Measurements from ENCODE around the gene CPS1.
A peak's percentile ranks its signal among the peaks of the same experiment; 100 is the strongest.

CPS1 gene

DNA sequence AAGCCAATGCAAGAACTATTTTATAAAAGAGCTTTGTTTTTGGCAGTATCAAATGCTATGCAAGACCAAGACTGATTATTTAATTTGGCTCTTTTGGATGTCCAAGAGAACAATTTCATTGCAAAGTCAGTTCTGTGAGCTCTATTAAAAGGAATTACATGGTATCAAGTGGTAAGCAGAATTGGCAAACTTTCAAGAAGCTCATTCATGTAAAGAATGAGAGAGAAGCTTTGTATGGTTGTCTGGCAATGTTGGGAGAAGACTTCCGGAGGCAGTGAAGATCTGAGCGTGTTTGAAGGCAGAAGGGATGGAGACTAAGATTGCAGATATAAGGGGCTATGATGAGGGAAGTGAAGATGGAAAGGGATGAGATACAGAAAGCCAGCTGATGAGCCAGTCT is 49.6 kb downstream of the CPS1 start:
- H3K4me1 ChIP-seq (ENCODE audit: insufficient read depth, low read length), result no peaks in the 10 kb centered on the region
- WGBS, result 94% methylated on average over 2 of the region's 2 CpGs
- H3K9ac ChIP-seq (ENCODE audit: low read depth, low read length), result no peak overlapping the region
- no peak overlapping the region for H3K4me3 ChIP-seq (ENCODE audit: low read length)
- H3K36me3 ChIP-seq (ENCODE audit: insufficient read depth, low read length), result no peaks in the 10 kb centered on the region
- no peaks in the 10 kb centered on the region for H3K27me3 ChIP-seq (ENCODE audit: insufficient read depth, low read length)
- H3K9me3 ChIP-seq (ENCODE audit: insufficient read depth, low read depth, low read length), result no peaks in the 10 kb centered on the region
- H3K27ac ChIP-seq (ENCODE audit: low read depth, low read length), result no peak overlapping the region

DNA sequence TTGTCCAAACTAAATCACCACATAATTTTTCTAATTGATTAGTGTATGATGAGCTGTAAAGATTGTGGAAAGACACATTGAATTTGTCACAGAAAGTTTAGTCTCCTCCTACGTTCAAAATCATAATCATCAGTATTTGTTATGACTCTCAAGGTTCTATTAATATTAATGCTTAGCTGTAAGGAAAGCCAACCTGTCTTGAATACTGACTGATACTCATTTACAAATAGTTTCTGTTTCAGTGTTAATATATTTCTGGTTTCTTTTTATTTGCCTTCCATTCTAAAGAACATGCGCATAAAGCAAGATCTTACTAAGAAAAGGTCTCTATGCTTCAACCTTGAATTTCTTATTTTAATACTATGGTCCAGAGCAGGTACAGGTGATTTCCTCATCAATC is 55.1 kb downstream of the CPS1 start:
- Histone ChIP-seq H3K4me1 (ENCODE audit: insufficient read depth, low read length) (no peaks in the 10 kb centered on the region), H3K27ac (ENCODE audit: low read depth, low read length) (no peak overlapping the region), H3K4me3 (ENCODE audit: low read length) (no peak overlapping the region), H3K9ac (ENCODE audit: low read depth, low read length) (no peak overlapping the region), H3K36me3 (ENCODE audit: insufficient read depth, low read length) (no peaks in the 10 kb centered on the region), H3K27me3 (ENCODE audit: insufficient read depth, low read length) (no peaks in the 10 kb centered on the region), H3K9me3 (ENCODE audit: insufficient read depth, low read depth, low read length) (no peaks in the 10 kb centered on the region)
- WGBS, result no CpG with 5 or more reads among the region's 2 CpGs

DNA sequence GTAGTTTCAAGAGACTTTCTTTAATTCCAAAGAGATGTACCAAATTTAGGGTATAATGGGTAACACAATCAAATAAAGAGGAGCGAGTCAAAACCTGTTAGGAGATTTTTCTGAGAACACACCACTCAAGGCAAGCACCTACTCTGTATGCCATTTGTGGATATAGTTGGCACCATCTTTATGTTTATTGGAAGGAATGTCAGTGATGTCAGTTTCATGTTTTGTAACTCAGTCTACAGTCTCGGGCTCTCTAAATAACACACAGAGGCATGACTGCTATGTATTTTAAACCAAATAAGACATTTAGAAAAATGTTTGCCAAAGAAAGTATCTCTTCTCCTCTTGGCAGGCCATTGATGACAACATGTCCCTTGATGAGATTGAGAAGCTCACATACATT is 59.7 kb downstream of the CPS1 start:
- H3K27me3 ChIP-seq (ENCODE audit: insufficient read depth, low read length), result no peaks in the 10 kb centered on the region
- no peak overlapping the region for H3K9ac ChIP-seq (ENCODE audit: low read depth, low read length)
- 90% methylated on average over 2 of the region's 2 CpGs for WGBS
- peaks cover 10% of the 10 kb centered on the region for H3K4me1 ChIP-seq (ENCODE audit: insufficient read depth, low read length)
- H3K4me3 ChIP-seq (ENCODE audit: low read length), result no peak overlapping the region
- H3K27ac ChIP-seq (ENCODE audit: low read depth, low read length), result no peak overlapping the region
- no peaks in the 10 kb centered on the region for H3K36me3 ChIP-seq (ENCODE audit: insufficient read depth, low read length)
- H3K9me3 ChIP-seq (ENCODE audit: insufficient read depth, low read depth, low read length), result no peaks in the 10 kb centered on the region

DNA sequence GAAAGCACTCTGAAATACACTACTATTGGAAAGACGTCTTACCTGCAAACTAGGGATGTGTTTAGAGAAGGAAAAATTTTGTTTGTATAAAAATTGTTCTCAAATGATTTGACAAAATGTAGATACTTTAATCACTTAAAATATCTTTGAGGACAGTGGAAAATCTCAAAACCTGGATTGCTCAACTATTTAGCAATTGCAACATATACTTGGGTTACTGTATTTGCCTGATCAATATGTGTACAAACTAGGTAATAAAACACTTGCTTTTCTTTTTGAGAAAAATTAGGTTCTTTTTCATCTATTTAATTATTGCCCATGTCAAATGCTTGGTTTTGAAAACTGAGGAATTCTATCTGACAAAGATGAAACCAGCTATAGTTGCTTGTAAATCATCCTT is 60.9 kb downstream of the CPS1 start:
- no peak overlapping the region for H3K9ac ChIP-seq (ENCODE audit: low read depth, low read length)
- H3K9me3 ChIP-seq (ENCODE audit: insufficient read depth, low read depth, low read length), result no peaks in the 10 kb centered on the region
- no peaks in the 10 kb centered on the region for H3K27me3 ChIP-seq (ENCODE audit: insufficient read depth, low read length)
- H3K27ac ChIP-seq (ENCODE audit: low read depth, low read length), result no peak overlapping the region
- no CpG with 5 or more reads among the region's 1 CpG for WGBS
- H3K36me3 ChIP-seq (ENCODE audit: insufficient read depth, low read length), result no peaks in the 10 kb centered on the region
- no peak overlapping the region for H3K4me3 ChIP-seq (ENCODE audit: low read length)
- H3K4me1 ChIP-seq (ENCODE audit: insufficient read depth, low read length), result peaks cover 10% of the 10 kb centered on the region

DNA sequence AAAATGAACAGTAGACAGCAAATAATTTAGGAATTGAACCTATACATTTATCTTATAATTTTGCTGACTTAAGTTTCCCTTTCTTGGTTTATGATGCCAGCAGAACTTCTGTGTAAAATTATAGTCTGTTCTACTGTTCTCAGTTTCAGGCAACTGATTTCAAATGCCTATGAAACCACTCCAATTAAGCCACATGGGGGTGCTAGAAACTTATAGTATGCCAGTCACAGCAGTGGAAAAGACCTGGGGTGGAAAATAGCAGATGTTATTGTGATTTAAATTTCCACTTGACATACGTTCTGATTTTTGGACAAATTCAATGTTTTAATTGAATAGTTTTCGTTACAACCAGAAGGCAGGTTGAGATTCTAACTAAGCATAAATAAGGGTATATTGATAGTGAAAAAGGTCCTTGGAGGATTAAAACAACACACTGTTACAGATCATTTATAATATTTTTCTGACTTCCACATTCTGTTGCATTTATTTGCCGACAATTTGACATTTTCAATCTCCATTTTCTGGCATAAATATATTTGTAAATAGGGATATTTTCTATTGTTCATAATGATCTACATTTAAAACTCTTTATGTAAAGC is 61.4 kb downstream of the CPS1 start:
- no peak overlapping the region for H3K4me3 ChIP-seq (ENCODE audit: low read length)
- no peak overlapping the region for H3K9ac ChIP-seq (ENCODE audit: low read depth, low read length)
- no peaks in the 10 kb centered on the region for H3K27me3 ChIP-seq (ENCODE audit: insufficient read depth, low read length)
- H3K36me3 ChIP-seq (ENCODE audit: insufficient read depth, low read length), result no peaks in the 10 kb centered on the region
- peaks cover 10% of the 10 kb centered on the region for H3K4me1 ChIP-seq (ENCODE audit: insufficient read depth, low read length)
- 36% methylated on average over 3 of the region's 3 CpGs for WGBS
- no peak overlapping the region for H3K27ac ChIP-seq (ENCODE audit: low read depth, low read length)
- H3K9me3 ChIP-seq (ENCODE audit: insufficient read depth, low read depth, low read length), result no peaks in the 10 kb centered on the region

DNA sequence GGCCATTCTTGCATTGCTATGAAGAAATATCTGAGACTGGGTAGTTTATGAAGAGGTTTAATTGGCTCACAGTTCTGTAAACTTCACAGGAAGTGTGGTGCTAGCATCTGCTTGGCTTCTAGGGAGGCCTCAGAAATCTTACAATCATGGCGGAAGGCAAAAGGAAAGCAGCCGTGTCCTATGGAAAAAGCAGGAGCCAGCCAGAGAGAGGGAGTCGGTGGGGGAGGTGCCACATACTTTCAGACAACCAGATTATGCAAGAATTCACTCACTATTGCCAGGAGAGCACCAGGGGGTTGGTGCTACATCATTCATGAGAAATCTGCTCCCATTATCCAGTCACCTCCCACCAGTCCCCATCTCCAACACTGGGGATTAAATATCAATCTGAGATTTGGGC is 64.1 kb downstream of the CPS1 start:
- Histone ChIP-seq H3K9ac (ENCODE audit: low read depth, low read length) (no peak overlapping the region), H3K27ac (ENCODE audit: low read depth, low read length) (peak overlapping the region; percentile 43; the same call in 1 of the 2 replicates), H3K4me1 (ENCODE audit: insufficient read depth, low read length) (peaks cover 10% of the 10 kb centered on the region), H3K27me3 (ENCODE audit: insufficient read depth, low read length) (no peaks in the 10 kb centered on the region), H3K36me3 (ENCODE audit: insufficient read depth, low read length) (no peaks in the 10 kb centered on the region), H3K9me3 (ENCODE audit: insufficient read depth, low read depth, low read length) (no peaks in the 10 kb centered on the region), H3K4me3 (ENCODE audit: low read length) (no peak overlapping the region)
- 88% methylated on average over 2 of the region's 3 CpGs for WGBS

DNA sequence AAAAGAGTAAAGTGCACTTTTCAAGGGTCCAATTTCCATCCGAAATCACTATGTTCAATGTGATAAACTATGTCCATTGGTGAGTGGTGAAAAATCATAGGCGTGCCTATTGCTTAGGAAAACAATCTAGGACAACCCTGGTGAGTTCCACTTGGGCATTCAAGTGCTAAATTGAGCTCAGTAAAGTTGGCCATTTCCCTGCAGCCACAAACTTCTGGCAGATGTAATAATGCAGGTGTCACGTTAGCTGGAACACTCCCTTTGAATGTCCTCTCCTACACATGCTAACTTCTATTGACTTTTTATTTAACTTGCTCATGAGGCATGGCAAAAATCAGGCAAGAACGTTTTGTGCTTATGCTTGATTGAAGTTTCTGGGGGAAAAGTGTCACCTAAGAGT is 67.1 kb downstream of the CPS1 start:
- WGBS, result 75% methylated on average over 4 of the region's 4 CpGs
- Histone ChIP-seq H3K4me1 (ENCODE audit: insufficient read depth, low read length) (peaks cover 12% of the 10 kb centered on the region), H3K27me3 (ENCODE audit: insufficient read depth, low read length) (no peaks in the 10 kb centered on the region), H3K4me3 (ENCODE audit: low read length) (no peak overlapping the region), H3K9me3 (ENCODE audit: insufficient read depth, low read depth, low read length) (no peaks in the 10 kb centered on the region), H3K9ac (ENCODE audit: low read depth, low read length) (no peak overlapping the region), H3K36me3 (ENCODE audit: insufficient read depth, low read length) (no peaks in the 10 kb centered on the region), H3K27ac (ENCODE audit: low read depth, low read length) (no peak overlapping the region)

DNA sequence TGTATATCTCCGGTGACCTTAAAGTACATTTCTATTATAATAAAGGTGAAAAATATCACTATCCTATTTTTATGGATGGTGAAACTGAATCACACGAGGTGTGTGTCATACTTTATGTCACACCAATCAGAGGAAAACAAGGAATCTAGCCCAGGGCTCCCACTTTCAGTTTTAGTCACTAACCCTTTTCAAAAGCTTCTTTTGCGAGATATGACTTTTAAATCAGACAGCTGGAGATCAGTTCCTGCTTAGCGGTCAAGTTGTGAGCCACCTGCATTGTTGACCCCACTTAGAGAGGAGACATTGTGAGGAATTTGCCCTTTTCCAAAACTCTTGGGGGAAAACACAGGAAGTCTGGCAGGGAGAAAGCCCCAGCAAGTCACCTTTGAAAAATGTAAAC is 70.5 kb downstream of the CPS1 start:
- Histone ChIP-seq H3K27ac (ENCODE audit: low read depth, low read length) (no peak overlapping the region), H3K36me3 (ENCODE audit: insufficient read depth, low read length) (no peaks in the 10 kb centered on the region), H3K9me3 (ENCODE audit: insufficient read depth, low read depth, low read length) (no peaks in the 10 kb centered on the region), H3K27me3 (ENCODE audit: insufficient read depth, low read length) (no peaks in the 10 kb centered on the region), H3K9ac (ENCODE audit: low read depth, low read length) (no peak overlapping the region), H3K4me3 (ENCODE audit: low read length) (no peak overlapping the region), H3K4me1 (ENCODE audit: insufficient read depth, low read length) (peaks cover 5% of the 10 kb centered on the region; the same call in 1 of the 2 replicates)
- WGBS, result 75% methylated on average over 3 of the region's 4 CpGs

DNA sequence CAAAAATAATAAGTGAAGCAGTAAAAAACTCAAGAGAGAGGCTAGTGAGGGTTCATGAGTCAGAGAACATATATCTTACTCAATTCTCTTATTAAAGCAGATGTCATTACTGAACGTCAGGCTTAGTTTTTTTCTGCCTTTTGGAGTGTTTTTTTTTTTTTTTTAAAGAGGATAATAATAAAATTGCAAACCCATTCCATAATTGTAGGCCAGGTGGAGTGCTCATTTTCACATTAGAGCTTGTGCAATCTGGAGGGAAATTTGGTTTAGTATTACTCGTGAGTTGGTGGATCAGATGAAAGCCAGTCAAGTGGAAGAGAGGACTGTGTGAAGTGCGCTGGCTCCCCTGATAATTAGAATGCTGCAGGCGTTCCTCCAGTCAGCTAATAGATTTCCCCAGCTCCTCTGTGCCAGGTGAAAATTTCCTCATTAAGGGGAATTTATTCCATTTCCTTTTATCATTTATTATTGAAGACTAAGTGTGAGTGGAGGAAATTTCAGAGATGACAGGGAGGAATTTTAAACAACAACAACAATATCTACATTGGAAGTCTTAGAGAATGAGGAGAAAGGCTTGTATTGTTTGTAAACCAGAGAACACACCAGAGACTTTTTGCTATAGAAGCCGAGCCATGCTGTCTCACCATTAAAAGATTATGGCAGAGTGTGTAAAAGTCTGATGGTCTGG is 74.6 kb downstream of the CPS1 start:
- WGBS, result 80% methylated on average over 4 of the region's 5 CpGs
- Histone ChIP-seq H3K27me3 (ENCODE audit: insufficient read depth, low read length) (no peaks in the 10 kb centered on the region), H3K27ac (ENCODE audit: low read depth, low read length) (no peak overlapping the region), H3K9me3 (ENCODE audit: insufficient read depth, low read depth, low read length) (no peaks in the 10 kb centered on the region), H3K36me3 (ENCODE audit: insufficient read depth, low read length) (no peaks in the 10 kb centered on the region), H3K9ac (ENCODE audit: low read depth, low read length) (no peak overlapping the region), H3K4me1 (ENCODE audit: insufficient read depth, low read length) (peaks cover 5% of the 10 kb centered on the region; the same call in 1 of the 2 replicates), H3K4me3 (ENCODE audit: low read length) (no peak overlapping the region)

DNA sequence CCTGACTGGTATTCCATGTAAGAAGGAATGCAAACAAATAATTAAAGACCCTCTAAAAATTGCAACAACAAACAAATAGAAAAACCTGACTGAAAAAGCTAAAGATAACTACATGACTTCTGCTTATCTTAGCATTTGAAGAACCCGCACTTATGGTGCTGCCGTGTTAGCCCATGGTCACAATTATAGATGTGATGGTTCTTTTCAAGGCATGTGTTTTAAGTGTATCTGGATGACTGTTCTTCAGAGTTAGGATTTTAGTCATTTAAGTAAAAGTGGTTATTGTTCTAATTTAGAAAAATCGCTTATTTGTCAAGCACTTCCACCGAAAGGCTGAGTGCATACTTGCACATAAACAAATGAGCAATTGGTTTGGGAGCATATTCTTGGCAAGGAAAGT is 77.3 kb downstream of the CPS1 start:
- Histone ChIP-seq H3K9ac (ENCODE audit: low read depth, low read length) (no peak overlapping the region), H3K27ac (ENCODE audit: low read depth, low read length) (no peak overlapping the region), H3K36me3 (ENCODE audit: insufficient read depth, low read length) (no peaks in the 10 kb centered on the region), H3K4me1 (ENCODE audit: insufficient read depth, low read length) (peaks cover 11% of the 10 kb centered on the region), H3K4me3 (ENCODE audit: low read length) (no peak overlapping the region), H3K27me3 (ENCODE audit: insufficient read depth, low read length) (no peaks in the 10 kb centered on the region), H3K9me3 (ENCODE audit: insufficient read depth, low read depth, low read length) (no peaks in the 10 kb centered on the region)
- 98% methylated on average over 4 of the region's 4 CpGs for WGBS

DNA sequence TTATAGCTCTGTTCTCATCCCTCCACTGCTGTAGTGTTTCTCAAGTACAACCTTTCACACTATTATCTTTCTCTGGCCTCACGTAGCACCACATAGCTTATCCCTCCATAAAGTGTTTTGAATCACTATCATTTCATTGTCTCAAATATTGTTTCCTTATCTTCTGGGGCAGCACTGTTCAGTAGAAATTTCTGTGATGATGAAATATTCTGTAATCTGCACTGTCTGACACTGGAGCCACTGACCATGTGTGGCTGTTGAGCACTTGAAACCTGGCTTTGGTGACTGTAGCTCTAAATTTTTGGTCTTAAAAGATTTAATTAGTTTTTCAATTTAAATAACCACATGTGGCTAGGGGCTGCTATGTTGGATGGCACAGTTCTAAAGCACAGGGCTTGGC is 78.9 kb downstream of the CPS1 start:
- no peak overlapping the region for H3K9ac ChIP-seq (ENCODE audit: low read depth, low read length)
- no peak overlapping the region for H3K4me3 ChIP-seq (ENCODE audit: low read length)
- H3K27ac ChIP-seq (ENCODE audit: low read depth, low read length), result no peak overlapping the region
- H3K36me3 ChIP-seq (ENCODE audit: insufficient read depth, low read length), result peaks cover 4% of the 10 kb centered on the region; the same call in 1 of the 2 replicates
- H3K9me3 ChIP-seq (ENCODE audit: insufficient read depth, low read depth, low read length), result no peaks in the 10 kb centered on the region
- WGBS, result 88% methylated on average over 1 of the region's 1 CpG
- no peaks in the 10 kb centered on the region for H3K27me3 ChIP-seq (ENCODE audit: insufficient read depth, low read length)
- H3K4me1 ChIP-seq (ENCODE audit: insufficient read depth, low read length), result peaks cover 11% of the 10 kb centered on the region

All from HUES64 (cell line).